K562 (cell line): ENCODE data around the gene FAM200B. TPM values are rescaled to one million over a fixed set of nuclear protein-coding genes. Genes with fewer than 3 reads are reported as not detected.

Experiments used
- CCNT2 ChIP-seq: IDR thresholded peaks from 2 replicates; pipeline ENCODE4 v1.6.1; 2011; ENCODE audit warnings: borderline replicate concordance, low read depth, mild to moderate bottlenecking, moderate library complexity, mixed read lengths, low read length; ENCODE audit not compliant: insufficient read length; ENCODE audit errors: extremely low read depth
- EHMT2 ChIP-seq: fragments of 450-650 bp; IDR thresholded peaks from 2 replicates; pipeline ENCODE4 v1.6.1; 2018; ENCODE audit warnings: antibody characterized with exemption
- EP300 ChIP-seq: IDR thresholded peaks from 2 replicates; pipeline ENCODE4 v1.6.1; 2012; ENCODE audit warnings: low read length, improper control_type of control experiment
- ETS2 ChIP-seq: IDR thresholded peaks from 2 replicates; pipeline ENCODE4 v1.6.1; 2016; ENCODE audit warnings: borderline replicate concordance, missing genetic modification characterization, mild to moderate bottlenecking, moderate library complexity, missing compliant biosample characterization; ENCODE audit not compliant: poor library complexity, severe bottlenecking
- FOXO4 ChIP-seq: fragments of 450-650 bp; formaldehyde crosslinking; IDR thresholded peaks from 2 replicates; pipeline ENCODE4 v1.4.0; 2020; ENCODE audit warnings: mild to moderate bottlenecking, moderate library complexity
- HBP1 ChIP-seq: fragments of 450-650 bp; formaldehyde crosslinking; IDR thresholded peaks from 2 replicates; pipeline ENCODE4 v1.4.0; 2022; ENCODE audit warnings: missing genetic modification characterization
- HMBOX1 ChIP-seq: sonication (generic); IDR thresholded peaks from 2 replicates; pipeline ENCODE4 v1.6.1; 2016
- MTA3 ChIP-seq: fragments of 450-650 bp; formaldehyde crosslinking; IDR thresholded peaks from 2 replicates; pipeline ENCODE4 v1.6.1; 2017; ENCODE audit warnings: mild to moderate bottlenecking, borderline replicate concordance
- POLR2A ChIP-seq: fragments of 450-650 bp; conservative IDR thresholded peaks from 2 replicates; pipeline ENCODE4 v1.6.1; 2016
- POLR2AphosphoS5 ChIP-seq: IDR thresholded peaks from 2 replicates; pipeline ENCODE4 v1.6.1; 2011; ENCODE audit warnings: mild to moderate bottlenecking, low read depth, low read length, moderate library complexity; ENCODE audit not compliant: control insufficient read depth, insufficient read depth
- RBM14 ChIP-seq: fragments of 200-400 bp; formaldehyde crosslinking; IDR thresholded peaks from 2 replicates; pipeline ENCODE4 v1.6.1; 2018; ENCODE audit warnings: low read depth, mild to moderate bottlenecking, low read length, moderate library complexity, borderline replicate concordance; ENCODE audit not compliant: insufficient read depth
- RNF2 ChIP-seq: sonication (generic); IDR thresholded peaks from 2 replicates; pipeline ENCODE4 v1.6.1; 2016
- SPI1 ChIP-seq: IDR thresholded peaks from 2 replicates; pipeline ENCODE4 v1.6.1; 2011; ENCODE audit warnings: low read depth, low read length, control low read depth, borderline replicate concordance
- TARDBP ChIP-seq: fragments of 450-650 bp; IDR thresholded peaks from 2 replicates; pipeline ENCODE4 v1.6.1; 2016
- TCF7L2 ChIP-seq: fragments of 150-350 bp; IDR thresholded peaks from 2 replicates; pipeline ENCODE4 v1.6.1; 2016; ENCODE audit warnings: low read depth, mild to moderate bottlenecking, low read length, moderate library complexity
- XRCC3 ChIP-seq: fragments of 450-650 bp; IDR thresholded peaks from 2 replicates; pipeline ENCODE4 v1.6.1; 2017; ENCODE audit warnings: mild to moderate bottlenecking, moderate library complexity
- ZFX ChIP-seq: sonication (generic); formaldehyde crosslinking; IDR thresholded peaks from 2 replicates; pipeline ENCODE4 v1.8.0; 2022; ENCODE audit warnings: mild to moderate bottlenecking, missing genetic modification reagents, moderate library complexity
- ZMIZ1 ChIP-seq, 2 experiments: fragments of 150-350 bp in 1 of 2; IDR thresholded peaks; 2 replicates each; pipeline ENCODE4 v1.6.1; 2012 to 2016; ENCODE audit warnings: low read depth in 2 of 2, low read length in 2 of 2, mild to moderate bottlenecking in 1 of 2, moderate library complexity in 1 of 2
- ZNF143 ChIP-seq: sonication (generic); formaldehyde crosslinking; IDR thresholded peaks from 2 replicates; pipeline ENCODE4 v1.9.0; 2022; ENCODE audit warnings: mild to moderate bottlenecking, missing genetic modification reagents
- ZNF436 ChIP-seq: fragments of 250-450, 450-650 bp; sonication (Bioruptor Pico); formaldehyde crosslinking; IDR thresholded peaks from 2 replicates; pipeline ENCODE4 v1.7.0; 2020; ENCODE audit warnings: mild to moderate bottlenecking
- ZNF668 ChIP-seq: fragments of 250-450 bp; sonication (Bioruptor Pico); IDR thresholded peaks from 2 replicates; pipeline ENCODE4 v1.8.0; 2022; ENCODE audit warnings: mild to moderate bottlenecking, inconsistent platforms
- ZNF780A ChIP-seq: fragments of 250-450 bp; sonication (Bioruptor Pico); IDR thresholded peaks from 2 replicates; pipeline ENCODE4 v1.5.0; 2021; ENCODE audit warnings: mild to moderate bottlenecking
- polyA plus RNA-seq, 8 experiments: library from polyadenylated mRNA; depleted of rRNA in 4 of 8; stranded (reverse) in 5 of 8; unstranded in 3 of 8; fragments of >200 nt; fragmentation: Nextera tagmentation in 2 of 8; fragmentation: Illumina TruSeq in 1 of 8; extraction: Ambion mirVana in 2 of 8; extraction: Trizol in 1 of 8; gene quantifications; 2 replicates each; pipeline versions ENCODE4 v1.2.1 to v1.2.3, GENCODE V29; 2011 to 2014; ENCODE audit warnings: inconsistent platforms in 1 of 8, missing spikeins in 1 of 8
- total RNA-seq, 7 experiments: library from RNA; depleted of rRNA in 6 of 7; stranded (reverse); fragments of >200 nt in 6 of 7; fragmentation: Illumina TruSeq in 2 of 7; extraction: Trizol in 2 of 7; gene quantifications; 2 replicates each; pipeline versions ENCODE4 v1.2.1 to v1.2.3, GENCODE V29; 2011 to 2021; ENCODE audit warnings: low replicate concordance in 1 of 7

FAM200B gene
- total and polyA plus RNA-seq, 9 of the 15 experiments (the other 6 are each of a cell fraction or from before 2014, with no cell fraction given), result 17.4 to 48.0 (median 25.5) TPM

GRCh38 chr4:15653864-15654592 is 27.6 kb upstream of the FAM200B start (continued):
- TF ChIP-seq EP300 (0 out of 2 replicates have a peak, but pooled peaks have one; percentile 19), TCF7L2 (no peak), ZNF143 (CRISPR knock-in tag) (no peak), HMBOX1 (peak; percentile 22; the same call in 1 of the 2 replicates), POLR2A (peak; percentile 52; the same call in 1 of the 2 replicates), ZNF436 (CRISPR knock-in tag) (no peak), ETS2 (no peak), ZNF780A (CRISPR knock-in tag) (no peak), ZNF668 (CRISPR knock-in tag) (no peak), XRCC3 (no peak), ZMIZ1 (IDR thresholded peaks at IDR 0.05; ENCODE audit: low read depth in 2 of 2, low read length in 2 of 2) (0 out of 4 replicates have a peak, but pooled peaks of 1 of the 2 experiments have one; percentile 33), MTA3 (no peak), RBM14 (no peak), SPI1 (no peak), EHMT2 (no peak), POLR2AphosphoS5 (peak; percentile 50), CCNT2 (no peak), ZFX (peak; percentile 33; the same call in 1 of the 2 replicates), HBP1 (CRISPR knock-in tag) (no peak), FOXO4 (CRISPR knock-in tag) (no peak), RNF2 (no peak), TARDBP (no peak)
